GM19099 (cell line): ENCODE data around the gene FEZF1.

Experiments used
- POLR2A ChIP-seq: IDR thresholded peaks from 3 replicates; pipeline ENCODE4 v1.6.1; 2011; ENCODE audit warnings: low read depth; ENCODE audit not compliant: insufficient read length; ENCODE audit errors: extremely low read depth

The FEZF1 gene

DNA sequence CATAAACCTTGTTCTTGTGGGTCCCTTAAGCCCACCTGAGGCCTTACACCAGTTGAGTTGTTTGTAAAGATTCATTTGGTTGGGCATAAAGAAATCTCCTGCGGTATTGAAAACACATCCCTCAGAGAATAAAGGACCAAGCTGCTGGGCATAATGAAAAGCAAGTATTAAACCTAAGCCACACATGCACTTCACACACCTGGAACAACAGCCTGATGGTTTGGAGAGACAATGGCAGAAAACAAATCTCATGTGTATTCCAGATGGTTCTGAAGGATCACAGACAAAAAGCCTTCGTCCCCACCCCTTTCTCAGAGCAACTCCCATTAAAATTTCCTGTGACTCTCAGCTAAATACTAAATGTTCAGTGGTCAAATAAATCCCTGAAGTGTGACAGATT, 44.2 kb downstream of the FEZF1 start:
- no peak for TF ChIP-seq POLR2A

DNA sequence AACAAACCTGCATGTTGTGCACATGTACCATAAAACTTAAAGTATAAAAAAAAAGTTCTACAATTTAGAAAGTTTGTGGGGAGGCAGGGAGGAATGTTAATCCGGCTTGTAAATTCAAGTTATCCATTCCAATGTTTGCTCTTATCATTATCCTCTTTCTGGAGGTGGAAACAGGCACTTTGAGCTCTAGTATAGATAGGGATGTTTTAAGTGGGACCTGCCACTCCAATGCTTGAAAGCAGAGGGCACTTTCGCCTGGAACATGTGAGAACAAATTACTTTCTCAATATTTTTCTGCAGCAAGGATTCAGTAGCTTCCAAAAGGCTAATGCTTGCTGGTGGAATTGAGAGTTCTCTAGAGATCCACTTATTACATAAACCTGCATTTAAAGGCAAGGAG, 45.6 kb downstream of the FEZF1 start:
- TF ChIP-seq POLR2A: no peak

DNA sequence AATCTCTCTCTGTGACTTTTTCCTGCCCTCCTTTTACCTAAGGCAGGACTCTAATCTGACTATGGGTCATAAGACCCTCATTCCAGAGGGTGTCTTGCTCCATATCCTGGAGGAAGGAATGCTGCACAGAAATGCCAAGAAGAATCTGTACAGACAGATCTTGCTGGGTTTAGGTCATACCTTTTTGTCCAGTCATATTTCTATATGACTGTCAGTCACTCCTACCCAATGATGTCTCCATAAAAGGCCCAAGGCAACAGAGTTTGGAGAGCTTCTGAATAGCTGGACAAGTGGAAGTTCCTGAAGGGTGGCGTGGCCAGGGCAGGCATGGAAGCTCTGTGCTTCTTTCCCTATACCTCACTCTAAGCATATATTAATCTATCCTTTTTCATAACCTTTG, 47.5 kb downstream of the FEZF1 start:
- no peak for TF ChIP-seq POLR2A

DNA sequence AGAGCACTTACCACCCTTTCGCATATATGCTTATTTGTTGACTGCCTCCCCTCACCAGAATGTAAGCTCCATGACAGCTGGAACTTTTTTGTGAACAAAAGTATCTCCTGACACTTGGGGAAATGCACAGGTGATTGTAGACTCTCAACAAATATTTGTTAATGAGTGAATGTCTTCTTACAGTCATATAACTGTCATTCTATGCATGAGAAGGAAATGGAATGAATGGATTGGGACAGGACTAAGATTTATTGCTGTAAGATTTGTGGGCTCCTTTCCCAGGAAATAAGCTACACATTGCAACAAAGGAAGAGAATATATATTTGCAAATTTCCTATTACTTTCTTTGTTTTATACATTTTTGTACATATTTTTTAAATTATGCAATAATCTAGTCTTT, 48.5 kb downstream of the FEZF1 start:
- no peak for TF ChIP-seq POLR2A

DNA sequence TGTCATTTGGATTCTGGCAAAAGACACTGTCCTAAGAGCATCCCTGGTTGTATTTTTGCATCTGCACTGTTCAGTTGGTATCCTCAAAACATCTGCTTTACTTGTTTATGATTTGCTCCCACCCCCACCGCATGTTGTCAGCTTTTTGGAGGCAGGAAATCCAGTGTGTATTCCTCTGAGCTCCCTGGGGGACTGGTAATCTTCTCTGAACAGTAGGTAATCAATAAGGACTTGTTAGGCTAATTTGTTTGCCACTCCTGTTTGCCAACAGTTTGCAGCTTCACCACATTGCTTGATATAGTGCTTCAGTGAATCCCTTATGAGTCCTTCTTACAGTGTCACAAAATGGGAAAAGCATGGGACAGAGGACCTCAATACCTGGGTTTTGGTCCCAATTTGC, 49.1 kb downstream of the FEZF1 start:
- no peak for TF ChIP-seq POLR2A
